GM19395 (cell line): ENCODE data around the gene TEX9.
"Not testable (repeated sequence)": the region's sequence is repeated elsewhere in the genome, so short reads cannot be mapped to it uniquely, and the experiment has no call there.

Experiments
- ATAC-seq: cut with Tn5 transposase; IDR thresholded peaks from one replicate; pipeline ENCODE4 v1.9.1; 2021; ENCODE audit warnings: mild to moderate bottlenecking, moderate library complexity; ENCODE audit not compliant: unreplicated experiment

Gene TEX9

DNA sequence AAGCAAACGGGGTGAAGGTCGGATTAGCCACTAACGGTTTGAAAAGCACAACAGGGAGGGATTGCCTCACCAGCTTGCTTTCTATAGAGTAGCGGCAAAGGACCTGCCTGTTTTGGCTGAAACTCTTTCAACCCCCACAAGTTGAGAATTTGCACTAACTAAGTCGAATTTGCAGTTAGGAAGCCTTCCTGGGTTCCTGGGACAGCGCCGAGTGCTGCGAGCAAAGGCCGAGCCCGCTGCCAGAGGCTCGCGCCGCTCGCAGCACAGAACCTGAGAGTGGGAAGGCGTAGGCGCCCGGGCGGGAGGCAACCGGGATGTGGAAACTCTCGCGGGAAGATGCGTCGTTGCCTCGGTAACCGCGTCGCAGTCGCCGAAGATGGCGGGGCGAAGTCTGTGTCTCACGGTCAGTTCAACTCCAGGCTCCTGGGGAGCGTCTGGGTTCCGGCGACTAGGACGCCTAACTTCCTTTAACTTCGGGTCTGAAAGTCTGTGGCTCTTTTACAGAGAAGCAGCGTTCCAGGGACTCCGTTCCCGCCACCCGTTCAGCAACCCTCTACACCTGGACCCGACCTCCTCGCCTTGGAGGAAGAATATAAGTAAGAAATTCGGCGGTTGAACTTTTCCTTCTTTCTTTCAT, at the start of gene TEX9:
TSS of gene TEX9 (plus strand) at position 352 of the 637 bp plus-strand sequence. CDS start at position 377, 25 bp downstream.
- ATAC-seq, result peak; percentile 93

DNA sequence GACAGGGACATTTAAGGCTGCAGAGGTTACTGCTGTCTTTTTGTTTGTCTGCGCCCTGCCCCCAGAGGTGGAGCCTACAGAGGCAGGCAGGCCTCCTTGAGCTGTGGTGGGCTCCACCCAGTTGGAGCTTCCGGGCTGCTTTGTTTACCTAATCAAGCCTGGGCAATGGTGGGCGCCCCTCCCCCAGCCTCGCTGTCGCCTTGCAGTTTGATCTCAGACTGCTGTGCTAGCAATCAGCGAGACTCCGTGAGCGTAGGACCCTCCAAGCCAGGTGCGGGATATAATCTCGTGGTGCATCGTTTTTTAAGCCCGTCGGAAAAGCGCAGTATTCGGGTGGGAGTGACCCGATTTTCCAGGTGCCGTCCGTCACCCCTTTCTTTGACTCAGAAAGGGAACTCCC, 48.7 kb upstream of the TEX9 start:
- ATAC-seq, result not testable (repeated sequence)

DNA sequence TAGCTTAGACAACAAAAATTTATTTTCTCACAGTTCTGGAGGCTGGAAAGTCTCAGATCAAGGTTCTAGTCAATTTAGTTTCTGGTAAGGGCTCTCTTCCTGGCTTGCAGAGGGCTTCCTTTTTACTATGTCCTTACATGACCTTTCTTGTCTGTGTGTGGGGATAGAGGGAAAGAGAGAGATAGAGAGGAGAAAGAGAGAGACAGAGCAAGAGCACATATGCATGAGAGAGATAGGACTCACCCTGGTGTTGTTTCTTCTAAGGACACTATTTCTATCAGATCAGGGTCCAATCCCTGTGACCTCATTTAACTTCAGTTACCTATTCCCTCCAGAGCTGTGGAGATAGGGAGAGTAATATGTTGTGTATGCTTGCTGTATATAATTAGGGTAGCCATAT, 44.9 kb upstream of the TEX9 start:
- no peak for ATAC-seq

DNA sequence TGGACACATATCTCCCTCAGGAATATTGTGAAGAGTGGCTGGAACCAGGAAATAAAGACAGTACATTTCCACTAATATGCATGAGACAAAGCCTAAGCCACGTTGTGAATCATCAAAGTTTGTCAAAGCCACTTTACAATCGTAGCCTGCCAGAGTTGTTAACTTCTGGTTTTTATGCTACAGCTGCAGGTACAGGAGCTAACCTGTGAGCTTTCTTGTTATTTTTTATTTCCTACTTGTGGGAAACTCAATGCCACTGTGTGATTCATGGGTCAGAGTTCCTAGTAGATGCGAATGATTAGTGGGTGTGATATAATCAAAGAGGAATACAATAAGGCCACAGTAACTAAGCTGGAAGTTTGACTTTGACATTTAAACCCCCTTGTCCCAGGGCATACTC, 44.4 kb upstream of the TEX9 start:
- no peak for ATAC-seq

DNA sequence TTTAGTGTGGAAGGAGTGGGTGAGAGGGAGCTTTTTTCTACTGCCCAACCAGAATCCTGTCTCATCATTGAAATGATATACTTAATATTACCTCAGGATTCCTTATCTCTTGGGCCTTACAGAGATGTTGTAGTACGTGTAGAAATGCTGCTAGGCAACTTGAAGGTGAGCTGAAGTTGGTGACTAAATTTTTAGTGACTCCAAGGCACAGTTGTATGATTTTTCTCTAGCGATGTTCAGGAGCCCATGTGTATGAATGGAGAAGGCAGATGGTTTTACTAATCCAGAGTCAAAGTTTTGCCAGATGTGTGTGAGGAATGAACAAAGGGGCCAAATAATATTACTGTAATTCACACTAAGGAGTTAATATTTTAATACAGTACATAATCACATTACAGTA, 42.8 kb upstream of the TEX9 start:
- ATAC-seq, result no peak

DNA sequence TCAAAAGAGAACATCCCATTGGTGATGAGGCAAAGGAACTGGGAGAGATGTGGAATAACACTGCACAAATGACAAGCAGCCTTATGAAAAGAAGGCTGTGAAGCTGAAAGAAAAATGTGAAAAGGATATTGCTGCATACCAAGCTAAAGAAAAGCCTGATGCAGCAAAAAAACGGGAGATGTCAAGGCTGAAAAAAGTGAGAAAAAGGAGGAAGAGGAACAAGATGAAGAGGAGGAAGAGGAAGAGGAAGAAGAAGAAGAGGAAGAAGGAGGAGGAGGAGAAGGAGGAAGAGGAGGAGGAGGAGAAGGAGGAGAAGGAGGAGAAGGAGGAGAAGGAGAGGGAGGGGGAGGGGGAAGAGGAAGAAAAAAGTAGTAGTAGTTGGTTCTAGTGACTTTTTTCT, 41.8 kb upstream of the TEX9 start:
- ATAC-seq, result no peak

DNA sequence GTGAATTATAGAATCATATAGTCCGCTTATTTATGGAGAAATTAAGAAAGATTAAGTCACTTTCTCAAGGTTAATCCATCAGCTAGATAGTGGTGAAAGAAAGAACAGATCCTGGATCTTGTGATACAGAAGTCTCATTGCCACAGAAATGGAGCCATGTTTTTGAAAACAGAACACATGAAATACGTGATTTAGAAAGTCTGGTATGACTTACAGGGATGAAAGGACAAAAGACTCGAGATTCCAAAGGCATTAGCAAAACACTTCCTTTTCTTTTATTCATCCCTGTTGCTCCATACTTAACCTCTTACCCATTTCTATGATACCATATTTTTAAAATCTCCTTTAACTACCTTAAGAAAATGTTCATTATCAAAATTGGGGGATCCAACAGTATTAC, 40.0 kb upstream of the TEX9 start:
- no peak for ATAC-seq

DNA sequence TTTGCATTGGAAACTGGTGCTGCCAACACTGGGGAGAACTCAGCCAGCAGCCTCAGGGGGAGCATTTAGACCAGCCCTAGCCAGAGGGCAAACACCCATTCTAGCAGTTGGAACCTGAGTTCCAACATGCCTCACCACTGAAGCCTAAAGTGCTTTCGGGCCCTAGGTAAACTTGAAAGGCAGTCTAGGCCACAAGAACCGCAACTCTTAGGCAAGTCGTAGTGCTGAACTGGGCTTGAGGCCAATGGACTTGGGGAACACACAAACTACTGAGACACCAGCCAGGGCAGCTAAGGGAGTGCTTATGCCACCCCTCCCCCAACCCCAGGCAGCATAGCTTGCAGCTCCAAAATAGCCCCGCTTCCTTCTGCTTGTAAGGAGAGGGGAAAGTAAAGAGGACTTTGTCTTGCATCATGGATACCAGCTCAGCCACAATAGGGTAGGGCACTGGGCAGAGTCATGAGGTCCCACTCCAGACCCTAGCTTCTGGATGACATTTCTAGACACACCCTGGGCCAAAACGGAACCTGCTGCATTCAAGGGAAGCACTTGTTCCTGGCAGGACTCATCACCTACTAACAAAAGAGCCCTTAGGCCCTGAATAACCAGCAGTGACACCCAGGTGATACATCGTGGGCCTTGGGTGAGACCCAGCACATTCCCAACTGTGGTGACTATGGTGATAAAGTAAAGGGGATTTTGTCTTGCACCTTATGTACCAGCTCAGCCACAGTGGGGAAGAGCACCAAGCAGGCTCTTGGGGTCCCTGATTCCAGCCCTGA, 37.3 kb upstream of the TEX9 start:
- no peak for ATAC-seq

DNA sequence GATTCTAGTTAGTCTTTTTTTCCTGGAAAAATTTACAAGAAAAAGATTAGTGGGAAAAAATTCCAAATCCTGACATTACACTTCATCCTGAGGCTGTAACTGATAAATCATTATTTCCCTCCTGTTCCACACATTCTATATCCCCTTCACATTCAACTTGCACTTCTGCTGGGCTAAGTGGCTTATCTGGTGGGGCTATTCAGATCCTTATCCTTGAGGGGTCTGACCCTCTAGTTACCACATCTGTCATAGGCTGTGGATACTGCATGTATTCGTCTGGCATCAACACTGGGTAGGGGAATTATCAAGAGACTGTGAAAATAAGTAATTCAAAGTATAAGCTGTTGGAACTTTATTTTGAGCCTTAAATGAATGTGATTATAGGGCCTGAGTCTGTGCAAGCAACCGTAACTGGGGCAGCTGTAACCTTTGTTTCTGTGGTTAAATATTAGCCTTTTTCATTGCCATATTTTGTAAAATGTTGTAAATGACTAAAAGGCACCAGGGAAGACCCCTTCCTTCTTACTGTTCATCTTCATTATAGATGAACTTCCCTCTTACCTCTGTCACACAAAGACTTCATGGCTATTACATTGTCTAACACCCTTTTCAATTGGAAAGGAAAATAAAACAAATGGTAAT, 28.0 kb upstream of the TEX9 start:
- ATAC-seq, result no peak

DNA sequence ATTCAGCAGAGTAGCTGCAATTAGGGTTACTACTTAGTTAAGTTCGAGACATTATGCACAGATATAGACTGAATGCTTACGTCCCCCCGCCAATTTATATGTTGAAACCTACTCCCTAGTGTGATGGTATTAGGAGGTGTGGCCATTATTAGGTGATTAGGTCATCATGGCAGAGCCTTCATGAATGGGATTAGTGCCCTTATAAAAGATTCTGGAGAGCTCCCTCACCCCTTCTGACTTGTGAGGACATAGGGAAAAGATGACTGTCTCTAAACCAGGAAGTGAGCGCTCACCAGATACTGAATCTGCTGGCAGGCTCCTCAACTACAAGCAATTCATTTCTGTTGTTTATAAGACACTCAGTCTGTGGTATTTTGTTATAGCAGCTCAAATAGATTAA, 25.6 kb upstream of the TEX9 start:
- ATAC-seq, result no peak

DNA sequence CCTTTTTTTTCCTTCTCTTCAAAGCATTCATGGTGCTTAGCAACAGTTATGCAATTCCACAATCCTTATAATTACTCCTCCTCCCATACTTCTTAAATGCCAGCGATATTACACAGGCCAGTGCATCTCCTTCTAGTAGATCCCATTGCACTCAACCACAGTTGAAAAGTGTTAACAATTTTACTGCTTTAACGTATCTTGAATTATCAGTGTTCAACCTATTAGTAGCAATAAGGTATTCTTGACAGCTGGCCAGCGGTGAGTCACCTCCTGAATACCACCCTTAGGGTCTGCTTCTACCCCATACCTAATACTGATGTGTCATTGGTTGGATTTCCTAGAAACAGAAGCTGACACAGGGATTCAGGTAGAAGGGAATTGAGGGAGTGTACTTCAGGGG, 24.0 kb upstream of the TEX9 start:
- ATAC-seq, result no peak

DNA sequence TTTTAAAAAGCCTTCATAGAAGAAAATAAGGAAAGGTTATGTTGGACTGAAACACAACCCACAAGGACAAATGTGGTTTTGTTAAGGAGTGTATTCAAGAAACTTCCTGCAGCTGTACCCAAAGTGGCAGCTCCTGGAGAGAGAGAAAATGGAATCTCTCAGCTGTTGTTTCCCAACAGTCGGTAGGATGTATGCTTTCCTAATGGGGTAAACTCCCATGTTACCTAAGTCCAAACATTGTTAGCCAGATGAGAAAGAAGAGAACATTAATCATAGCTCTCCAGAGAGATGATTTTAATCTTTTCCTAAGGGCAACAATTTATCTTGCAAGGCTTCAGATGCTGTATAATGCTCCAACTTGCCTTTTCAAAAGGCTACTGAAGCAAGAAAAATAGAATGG, 22.6 kb upstream of the TEX9 start:
- ATAC-seq, result no peak

DNA sequence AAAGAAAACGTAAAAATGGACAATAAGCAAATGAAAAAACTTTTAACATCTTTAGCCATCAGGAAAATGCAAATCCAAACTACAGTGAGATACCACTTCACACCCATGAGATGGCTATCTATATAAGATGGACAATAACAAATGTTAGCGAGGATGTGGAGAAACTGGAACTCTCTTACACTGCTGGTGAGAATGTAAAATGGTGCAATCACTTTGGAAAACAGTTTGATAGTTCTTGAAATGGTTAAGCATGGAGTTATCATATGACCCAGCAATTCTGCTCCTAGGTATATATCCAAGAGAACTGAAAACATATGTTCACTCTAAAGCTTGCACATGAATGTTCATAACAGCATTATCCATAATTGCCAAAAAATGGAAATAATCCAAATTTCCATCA, 21.3 kb upstream of the TEX9 start:
- ATAC-seq, result no peak

DNA sequence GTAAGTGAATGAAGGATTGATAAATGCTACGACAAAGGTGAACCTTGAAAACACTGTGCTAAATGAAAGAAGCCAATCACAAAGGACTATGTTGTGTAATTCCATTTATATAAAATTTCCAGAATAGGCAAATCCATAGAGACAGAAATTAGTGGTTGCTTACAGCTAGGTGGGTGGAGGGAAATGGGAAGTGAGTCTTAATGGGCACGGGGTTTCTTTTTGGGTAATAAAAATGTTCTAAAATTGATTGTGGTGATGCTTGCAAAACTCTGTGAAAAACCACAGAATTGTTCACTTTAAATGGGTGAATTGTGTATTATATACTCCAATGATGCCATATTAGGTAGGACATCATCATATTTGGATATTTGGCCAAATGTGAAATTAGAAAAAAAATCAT, 20.9 kb upstream of the TEX9 start:
- ATAC-seq, result no peak

DNA sequence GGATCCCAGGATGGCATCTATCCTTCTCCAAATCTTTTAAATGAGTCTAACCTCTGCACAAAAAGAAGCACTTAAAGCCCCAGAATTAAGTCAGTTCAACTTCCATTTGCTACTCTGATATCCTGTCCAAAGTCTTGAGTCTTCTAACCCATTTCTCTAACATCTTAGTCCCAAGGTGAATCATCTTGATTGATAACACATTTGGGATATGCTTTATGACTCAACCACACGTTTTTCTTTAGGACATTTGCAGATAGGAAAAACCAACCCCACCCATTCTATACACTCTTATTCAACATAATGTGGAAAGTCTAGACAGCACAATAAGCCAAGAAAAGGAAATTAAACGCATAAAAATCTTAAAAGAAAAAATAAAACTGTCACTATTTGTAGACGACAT, 18.8 kb upstream of the TEX9 start:
- no peak for ATAC-seq

DNA sequence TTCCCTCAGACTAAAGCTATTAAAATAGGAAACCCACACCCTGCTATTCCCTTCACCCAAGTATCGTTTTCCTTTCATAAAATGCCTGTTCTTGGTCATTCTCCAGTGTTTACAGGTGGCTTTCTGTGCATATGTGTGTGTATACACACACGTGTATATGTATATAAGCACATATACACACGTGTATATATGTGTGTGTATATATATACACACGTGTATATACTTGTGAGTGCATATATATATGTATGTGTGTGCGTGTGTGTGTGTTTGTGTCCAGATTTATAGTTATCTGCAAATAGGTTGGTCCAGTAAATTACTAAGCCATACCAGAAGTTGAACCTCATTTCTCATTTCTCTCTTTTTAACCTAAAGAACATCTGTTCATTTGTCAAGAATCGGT, 15.7 kb upstream of the TEX9 start:
- no peak for ATAC-seq

DNA sequence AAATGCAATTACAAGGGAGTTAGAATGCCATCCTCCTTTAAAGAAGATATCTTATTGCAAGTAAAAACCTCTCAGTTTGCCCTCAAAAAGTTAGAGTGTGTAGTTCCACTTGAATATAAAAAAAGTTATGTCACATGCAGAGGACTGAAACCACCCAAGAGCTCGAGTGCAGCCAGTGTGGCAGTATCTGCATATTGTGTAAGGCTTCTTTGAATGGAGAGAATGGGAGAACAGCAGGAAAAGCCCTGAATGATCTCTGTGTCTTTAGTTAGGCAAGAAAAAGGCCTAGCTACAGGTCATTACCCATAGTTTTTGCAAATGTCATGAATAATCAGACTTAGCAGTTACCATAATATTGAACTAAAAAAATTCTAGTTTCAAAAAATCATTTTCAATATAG, 13.9 kb upstream of the TEX9 start:
- no peak for ATAC-seq

DNA sequence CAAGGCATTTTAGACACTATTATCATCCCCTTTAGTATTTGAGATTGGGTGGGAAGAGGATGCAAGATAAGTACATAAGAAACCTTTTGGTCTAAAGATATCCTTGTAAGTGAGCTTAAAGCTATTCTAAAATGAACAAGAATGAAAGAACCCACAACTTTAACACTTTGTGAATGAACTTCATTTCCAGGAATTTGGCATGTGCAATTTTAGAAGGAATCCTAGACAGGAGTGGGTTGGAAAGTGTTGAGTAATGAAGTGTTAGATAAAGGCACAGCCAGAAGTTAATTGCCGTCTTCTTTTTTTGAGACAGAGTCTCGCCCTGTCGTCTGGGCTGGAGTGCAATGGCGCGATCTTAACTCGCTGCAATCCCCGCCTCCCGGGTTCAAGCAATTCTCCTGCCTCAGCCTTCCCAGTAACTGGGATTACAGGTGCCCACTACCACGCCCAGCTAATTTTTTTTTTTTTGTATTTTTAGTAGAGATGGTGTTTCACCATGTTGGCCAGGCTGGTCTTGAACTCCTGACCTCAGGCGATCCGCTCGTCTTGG, 13.2 kb upstream of the TEX9 start:
- ATAC-seq, result no peak

DNA sequence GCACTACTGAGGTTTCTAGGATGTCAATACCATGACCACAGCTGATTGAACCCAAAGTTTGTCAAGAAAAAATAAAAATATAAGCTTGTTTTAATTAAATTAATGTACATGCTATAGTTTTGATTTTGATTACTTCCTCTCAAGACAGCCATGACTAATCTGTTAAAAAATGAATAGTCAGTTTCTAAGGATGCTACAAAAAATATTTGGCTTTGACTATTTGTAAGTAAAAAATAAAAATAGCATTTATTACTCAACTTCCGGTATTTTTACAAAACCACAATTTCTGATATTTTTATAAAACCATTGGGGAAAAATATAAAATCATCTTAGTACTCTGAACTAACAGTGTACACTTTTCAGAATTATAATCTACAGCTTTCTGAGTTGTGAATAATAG, 12.1 kb upstream of the TEX9 start:
- no peak for ATAC-seq

DNA sequence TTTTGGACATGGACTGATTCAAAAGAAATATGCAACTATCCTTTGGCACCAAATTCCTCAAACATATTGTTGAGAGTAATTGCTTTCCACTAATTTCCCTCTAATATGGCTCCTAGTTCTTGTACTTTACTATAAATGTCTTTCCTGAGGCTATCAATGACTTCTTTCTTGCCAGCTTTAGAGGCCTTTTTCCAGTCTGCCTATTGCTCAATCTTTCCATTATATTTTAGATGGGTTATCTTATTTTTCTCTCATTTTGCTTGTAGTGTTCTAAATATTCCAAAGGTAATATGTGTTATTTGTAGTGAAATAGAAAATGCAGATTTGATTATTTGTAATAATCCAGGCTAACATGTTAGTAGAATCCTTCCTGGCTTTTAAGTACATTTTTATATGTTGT, 11.5 kb upstream of the TEX9 start:
- ATAC-seq, result no peak

DNA sequence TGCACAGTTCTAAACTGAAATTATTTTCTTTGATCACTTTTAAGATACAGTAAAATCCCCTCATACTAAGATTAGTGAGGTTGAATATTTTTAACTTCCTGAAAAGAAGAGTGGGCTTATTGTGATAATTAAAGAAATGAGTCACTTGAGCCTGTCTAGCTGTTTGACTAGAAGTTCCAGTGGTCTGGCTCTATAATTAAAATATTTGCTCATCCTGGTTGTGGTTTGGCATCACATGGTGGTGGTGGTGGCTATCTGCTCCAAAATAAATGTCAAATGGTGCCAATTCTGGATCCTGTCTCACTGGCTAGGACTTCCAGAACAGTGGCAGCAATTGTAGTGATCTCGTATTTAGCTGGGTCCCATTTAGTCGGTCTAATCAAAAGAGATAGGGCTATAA, 8.6 kb upstream of the TEX9 start:
- ATAC-seq, result peak; percentile 62

DNA sequence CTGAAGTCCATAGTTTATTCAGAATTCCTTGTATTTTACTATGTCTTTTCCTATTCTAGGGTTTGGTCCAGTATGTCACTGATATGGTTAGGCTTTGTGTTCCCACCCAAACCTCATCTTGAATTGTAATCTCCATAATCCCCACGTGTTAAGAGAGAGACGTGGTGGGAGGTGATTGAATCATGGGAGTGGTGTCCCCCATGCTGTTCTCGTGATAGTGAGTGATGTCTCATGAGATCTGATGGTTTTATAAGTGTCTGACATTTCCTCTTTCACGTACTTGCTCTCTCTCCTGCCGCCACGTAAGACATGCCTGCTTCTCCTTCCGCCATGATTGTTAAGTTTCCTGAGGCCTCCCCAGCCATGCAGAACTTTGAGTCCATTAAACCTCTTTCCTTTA, 6.6 kb upstream of the TEX9 start:
- ATAC-seq, result no peak
